Brain microvascular endothelial cell (primary cell): ENCODE measurements around the gene SCAPER.
A peak's percentile ranks its signal among the peaks of the same experiment; 100 is the strongest.
"Not testable (repeated sequence)": the region's sequence is repeated elsewhere in the genome, so short reads cannot be mapped to it uniquely, and the experiment has no call there.

Source experiments
- DNase-seq: peaks from one replicate; pipeline ENCODE4 v3.0.0-alpha.2; 2020
- H3K27ac ChIP-seq: fragments of 250-450 bp; sonication (Bioruptor Pico); 2 replicates; pipeline ENCODE4 v1.5.1; 2020; ENCODE audit warnings: mild to moderate bottlenecking, moderate library complexity
- H3K27me3 ChIP-seq: fragments of 250-450 bp; sonication (Bioruptor Pico); replicated peaks from 2 replicates; pipeline ENCODE4 v1.5.1; 2020; ENCODE audit warnings: mild to moderate bottlenecking
- H3K36me3 ChIP-seq: fragments of 250-450 bp; sonication (Bioruptor Pico); replicated peaks from 2 replicates; pipeline ENCODE4 v1.5.1; 2020; ENCODE audit warnings: mild to moderate bottlenecking
- H3K4me3 ChIP-seq: 2 replicates; pipeline ENCODE4 v1.5.1; 2011; ENCODE audit warnings: low read depth, mild to moderate bottlenecking, control low read depth, low read length, moderate library complexity
- CTCF ChIP-seq: IDR thresholded peaks from 2 replicates; pipeline ENCODE4 v1.5.1; 2011; ENCODE audit warnings: low read depth, mild to moderate bottlenecking, moderate library complexity, low read length, control low read depth, inconsistent platforms; ENCODE audit errors: missing control alignments
- in situ Hi-C: cut with HindIII; loops from 2 replicates; pipeline ENCODE4 v1.10.0; 2017; ENCODE audit warnings: low sequenced_read_pairs, low pct_ligation_motif_present

The SCAPER gene

GRCh38 chr15:76860201-76860600 is 44.9 kb downstream of the SCAPER start:
- no peak overlapping the region for H3K4me3 ChIP-seq
- DNase-seq = no peak
- TF ChIP-seq CTCF = no peak
- in situ Hi-C loops = no loop called here
- H3K36me3 ChIP-seq = no peaks in the 10 kb centered on the region
- no peak overlapping the region for H3K27ac ChIP-seq
- no peaks in the 10 kb centered on the region for H3K27me3 ChIP-seq

- DNase-seq, H3K36me3 ChIP-seq, H3K4me3 ChIP-seq, H3K27ac ChIP-seq, H3K27me3 ChIP-seq, in situ Hi-C loops: not testable (repeated sequence)
Measured at GRCh38 chr15:76850367-76850766, 54.8 kb downstream of the SCAPER start.

GRCh38 chr15:76846782-76847181 is 58.4 kb downstream of the SCAPER start:
- no peak for TF ChIP-seq CTCF
- Histone ChIP-seq H3K36me3 (no peaks in the 10 kb centered on the region), H3K27me3 (no peaks in the 10 kb centered on the region), H3K4me3 (no peak overlapping the region), H3K27ac (no peak overlapping the region)
- in situ Hi-C loops = no loop called here
- DNase-seq = no peak

- TF ChIP-seq CTCF = no peak
- Histone ChIP-seq H3K4me3 (no peak overlapping the region), H3K27ac (no peak overlapping the region), H3K27me3 (no peaks in the 10 kb centered on the region), H3K36me3 (no peaks in the 10 kb centered on the region)
- in situ Hi-C loops = no loop called here
- DNase-seq = no peak
Measured at GRCh38 chr15:76844096-76844495, 61.0 kb downstream of the SCAPER start.

GRCh38 chr15:76843269-76843668 is 61.9 kb downstream of the SCAPER start:
- Histone ChIP-seq H3K4me3 (no peak overlapping the region), H3K36me3 (no peaks in the 10 kb centered on the region), H3K27me3 (no peaks in the 10 kb centered on the region), H3K27ac (no peak overlapping the region)
- no peak for TF ChIP-seq CTCF
- no peak for DNase-seq
- in situ Hi-C loops = no loop called here

GRCh38 chr15:76840830-76841460 is 64.2 kb downstream of the SCAPER start:
- no peak overlapping the region for H3K27ac ChIP-seq
- peak; percentile 45 for TF ChIP-seq CTCF
- in situ Hi-C loops = no loop called here
- no peaks in the 10 kb centered on the region for H3K36me3 ChIP-seq
- no peak overlapping the region for H3K4me3 ChIP-seq
- peak; percentile 14 for DNase-seq
- H3K27me3 ChIP-seq = no peaks in the 10 kb centered on the region
